Sigmoid colon (tissue), 4 donors: ENCODE data around the gene MOB1A.

Source experiments
- POLR2A ChIP-seq, 2 donors: fragments of 450-650 bp; IDR thresholded peaks; one replicate each; pipeline ENCODE4 v1.6.1; 2016; ENCODE audit warnings: antibody characterized with exemption in 2 of 2, mild to moderate bottlenecking in 2 of 2, moderate library complexity in 2 of 2
- POLR2AphosphoS5 ChIP-seq, 4 donors: sonication (generic); formaldehyde crosslinking; IDR thresholded peaks; one replicate each; pipeline ENCODE4 v1.6.1; 2017; ENCODE audit warnings: antibody characterized with exemption in 4 of 4

GRCh38 chr2:74188696-74189095, 10.0 kb upstream of the MOB1A start:
- TF ChIP-seq POLR2A (IDR thresholded peaks at IDR 0.05) (no peak), POLR2AphosphoS5 (IDR thresholded peaks at IDR 0.05) (no peak)
